Measurements from ENCODE around the gene GRID2. TPM values are rescaled to one million over a fixed set of nuclear protein-coding genes. Genes with fewer than 3 reads are reported as not detected.
"Not testable (repeated sequence)": the region's sequence is repeated elsewhere in the genome, so short reads cannot be mapped to it uniquely, and the experiment has no call there.

Gene GRID2
- polyA plus RNA-seq, 2 donors: 0.02 TPM; not detected in 1

GRCh38 chr4:92447255-92447905, 143.6 kb downstream of the GRID2 start:
- H3K4me1 ChIP-seq (ENCODE audit: control insufficient read depth in 2 of 2, insufficient read depth in 2 of 2, low read length in 1 of 2): no peaks in the 10 kb centered on the region

GRCh38 chr4:92448176-92448575, 144.4 kb downstream of the GRID2 start:
- not testable (repeated sequence) for H3K36me3 ChIP-seq (ENCODE audit: control insufficient read depth in 2 of 2, insufficient read depth in 2 of 2, low read length in 1 of 2); H3K4me3 ChIP-seq (ENCODE audit: low read depth in 1 of 2, low read length in 2 of 2); H3K27me3 ChIP-seq (ENCODE audit: control insufficient read depth in 1 of 2, insufficient read depth in 2 of 2, low read length in 2 of 2); H3K9me3 ChIP-seq (ENCODE audit: control insufficient read depth in 2 of 2, insufficient read depth in 1 of 2, low read depth in 1 of 2, low read length in 1 of 2); H3K4me1 ChIP-seq (ENCODE audit: control insufficient read depth in 2 of 2, insufficient read depth in 2 of 2, low read length in 1 of 2); H3K27ac ChIP-seq (ENCODE audit: low read depth in 2 of 2, low read length in 1 of 2)
- 89 to 92% methylated on average over 5 of the region's 5 CpGs for WGBS, 2 donors

More at GRCh38 chr4:92447255-92447905, 143.6 kb downstream of the GRID2 start:
- Histone ChIP-seq H3K9me3 (ENCODE audit: control insufficient read depth in 2 of 2, insufficient read depth in 1 of 2, low read depth in 1 of 2, low read length in 1 of 2) (no peaks in the 10 kb centered on the region), H3K36me3 (ENCODE audit: control insufficient read depth in 2 of 2, insufficient read depth in 2 of 2, low read length in 1 of 2) (no peaks in the 10 kb centered on the region), H3K27ac (ENCODE audit: low read depth in 2 of 2, low read length in 1 of 2) (no peak overlapping the region), H3K27me3 (ENCODE audit: control insufficient read depth in 1 of 2, insufficient read depth in 2 of 2, low read length in 2 of 2) (no peaks in the 10 kb centered on the region), H3K4me3 (ENCODE audit: low read depth in 1 of 2, low read length in 2 of 2) (no peak overlapping the region)
- WGBS, 2 donors: 45 to 69% methylated on average over 1 of the region's 1 CpG

- no peak overlapping the region for H3K27ac ChIP-seq (ENCODE audit: low read depth in 2 of 2, low read length in 1 of 2)
- no peaks in the 10 kb centered on the region for H3K36me3 ChIP-seq (ENCODE audit: control insufficient read depth in 2 of 2, insufficient read depth in 2 of 2, low read length in 1 of 2)
- H3K4me1 ChIP-seq (ENCODE audit: control insufficient read depth in 2 of 2, insufficient read depth in 2 of 2, low read length in 1 of 2): no peaks in the 10 kb centered on the region
- no peak overlapping the region for H3K4me3 ChIP-seq (ENCODE audit: low read depth in 1 of 2, low read length in 2 of 2)
- no peaks in the 10 kb centered on the region for H3K27me3 ChIP-seq (ENCODE audit: control insufficient read depth in 1 of 2, insufficient read depth in 2 of 2, low read length in 2 of 2)
- H3K9me3 ChIP-seq (ENCODE audit: control insufficient read depth in 2 of 2, insufficient read depth in 1 of 2, low read depth in 1 of 2, low read length in 1 of 2): no peaks in the 10 kb centered on the region
These were observed 146.9 kb downstream of the GRID2 start for GRCh38 chr4:92450694-92451093.

GRCh38 chr4:92451782-92452181, 148.0 kb downstream of the GRID2 start:
- Histone ChIP-seq H3K4me1 (ENCODE audit: control insufficient read depth in 2 of 2, insufficient read depth in 2 of 2, low read length in 1 of 2) (no peaks in the 10 kb centered on the region), H3K36me3 (ENCODE audit: control insufficient read depth in 2 of 2, insufficient read depth in 2 of 2, low read length in 1 of 2) (no peaks in the 10 kb centered on the region), H3K4me3 (ENCODE audit: low read depth in 1 of 2, low read length in 2 of 2) (no peak overlapping the region), H3K27me3 (ENCODE audit: control insufficient read depth in 1 of 2, insufficient read depth in 2 of 2, low read length in 2 of 2) (no peaks in the 10 kb centered on the region), H3K9me3 (ENCODE audit: control insufficient read depth in 2 of 2, insufficient read depth in 1 of 2, low read depth in 1 of 2, low read length in 1 of 2) (no peaks in the 10 kb centered on the region), H3K27ac (ENCODE audit: low read depth in 2 of 2, low read length in 1 of 2) (no peak overlapping the region)

GRCh38 chr4:92452383-92452782, 148.6 kb downstream of the GRID2 start:
- not testable (repeated sequence) for H3K36me3 ChIP-seq (ENCODE audit: control insufficient read depth in 2 of 2, insufficient read depth in 2 of 2, low read length in 1 of 2); H3K9me3 ChIP-seq (ENCODE audit: control insufficient read depth in 2 of 2, insufficient read depth in 1 of 2, low read depth in 1 of 2, low read length in 1 of 2); H3K27me3 ChIP-seq (ENCODE audit: control insufficient read depth in 1 of 2, insufficient read depth in 2 of 2, low read length in 2 of 2); H3K4me3 ChIP-seq (ENCODE audit: low read depth in 1 of 2, low read length in 2 of 2); H3K27ac ChIP-seq (ENCODE audit: low read depth in 2 of 2, low read length in 1 of 2); H3K4me1 ChIP-seq (ENCODE audit: control insufficient read depth in 2 of 2, insufficient read depth in 2 of 2, low read length in 1 of 2)
- 87 to 90% methylated on average over 2 of the region's 2 CpGs for WGBS, 2 donors

GRCh38 chr4:92455329-92455839, 151.6 kb downstream of the GRID2 start:
- no peaks in the 10 kb centered on the region for H3K9me3 ChIP-seq (ENCODE audit: control insufficient read depth in 2 of 2, insufficient read depth in 1 of 2, low read depth in 1 of 2, low read length in 1 of 2)
- no peak overlapping the region for H3K4me3 ChIP-seq (ENCODE audit: low read depth in 1 of 2, low read length in 2 of 2)
- no peaks in the 10 kb centered on the region for H3K27me3 ChIP-seq (ENCODE audit: control insufficient read depth in 1 of 2, insufficient read depth in 2 of 2, low read length in 2 of 2)
- no peak overlapping the region for H3K27ac ChIP-seq (ENCODE audit: low read depth in 2 of 2, low read length in 1 of 2)
- no peaks in the 10 kb centered on the region for H3K36me3 ChIP-seq (ENCODE audit: control insufficient read depth in 2 of 2, insufficient read depth in 2 of 2, low read length in 1 of 2)
- 84 to 86% methylated on average over 7 of the region's 7 CpGs for WGBS, 2 donors
- H3K4me1 ChIP-seq (ENCODE audit: control insufficient read depth in 2 of 2, insufficient read depth in 2 of 2, low read length in 1 of 2): no peaks in the 10 kb centered on the region

GRCh38 chr4:92455951-92456350, 152.2 kb downstream of the GRID2 start:
- no peaks in the 10 kb centered on the region for H3K36me3 ChIP-seq (ENCODE audit: control insufficient read depth in 2 of 2, insufficient read depth in 2 of 2, low read length in 1 of 2)
- no peaks in the 10 kb centered on the region for H3K9me3 ChIP-seq (ENCODE audit: control insufficient read depth in 2 of 2, insufficient read depth in 1 of 2, low read depth in 1 of 2, low read length in 1 of 2)
- WGBS, 2 donors: 66 to 75% methylated on average over 2 of the region's 2 CpGs
- H3K4me1 ChIP-seq (ENCODE audit: control insufficient read depth in 2 of 2, insufficient read depth in 2 of 2, low read length in 1 of 2): no peaks in the 10 kb centered on the region
- no peak overlapping the region for H3K4me3 ChIP-seq (ENCODE audit: low read depth in 1 of 2, low read length in 2 of 2)
- H3K27ac ChIP-seq (ENCODE audit: low read depth in 2 of 2, low read length in 1 of 2): no peak overlapping the region
- no peaks in the 10 kb centered on the region for H3K27me3 ChIP-seq (ENCODE audit: control insufficient read depth in 1 of 2, insufficient read depth in 2 of 2, low read length in 2 of 2)

- no peak overlapping the region for H3K27ac ChIP-seq (ENCODE audit: low read depth in 2 of 2, low read length in 1 of 2)
- H3K36me3 ChIP-seq (ENCODE audit: control insufficient read depth in 2 of 2, insufficient read depth in 2 of 2, low read length in 1 of 2): no peaks in the 10 kb centered on the region
- no peaks in the 10 kb centered on the region for H3K9me3 ChIP-seq (ENCODE audit: control insufficient read depth in 2 of 2, insufficient read depth in 1 of 2, low read depth in 1 of 2, low read length in 1 of 2)
- no peaks in the 10 kb centered on the region for H3K27me3 ChIP-seq (ENCODE audit: control insufficient read depth in 1 of 2, insufficient read depth in 2 of 2, low read length in 2 of 2)
- WGBS, 2 donors: 68 to 72% methylated on average over 1 of the region's 1 CpG
- H3K4me1 ChIP-seq (ENCODE audit: control insufficient read depth in 2 of 2, insufficient read depth in 2 of 2, low read length in 1 of 2): no peaks in the 10 kb centered on the region
- H3K4me3 ChIP-seq (ENCODE audit: low read depth in 1 of 2, low read length in 2 of 2): no peak overlapping the region
These were observed 158.0 kb downstream of the GRID2 start for GRCh38 chr4:92461732-92462131.

GRCh38 chr4:92477298-92477697, 173.5 kb downstream of the GRID2 start:
- Histone ChIP-seq H3K4me3 (ENCODE audit: low read depth in 1 of 2, low read length in 2 of 2) (no peak overlapping the region), H3K9me3 (ENCODE audit: control insufficient read depth in 2 of 2, insufficient read depth in 1 of 2, low read depth in 1 of 2, low read length in 1 of 2) (no peaks in the 10 kb centered on the region), H3K4me1 (ENCODE audit: control insufficient read depth in 2 of 2, insufficient read depth in 2 of 2, low read length in 1 of 2) (no peaks in the 10 kb centered on the region), H3K27me3 (ENCODE audit: control insufficient read depth in 1 of 2, insufficient read depth in 2 of 2, low read length in 2 of 2) (no peaks in the 10 kb centered on the region), H3K36me3 (ENCODE audit: control insufficient read depth in 2 of 2, insufficient read depth in 2 of 2, low read length in 1 of 2) (no peaks in the 10 kb centered on the region), H3K27ac (ENCODE audit: low read depth in 2 of 2, low read length in 1 of 2) (no peak overlapping the region)
- 41 to 48% methylated on average over 1 of the region's 1 CpG for WGBS, 2 donors

GRCh38 chr4:92483341-92483740, 179.6 kb downstream of the GRID2 start:
- H3K36me3 ChIP-seq (ENCODE audit: control insufficient read depth in 2 of 2, insufficient read depth in 2 of 2, low read length in 1 of 2): no peaks in the 10 kb centered on the region
- H3K4me3 ChIP-seq (ENCODE audit: low read depth in 1 of 2, low read length in 2 of 2): no peak overlapping the region
- WGBS, 2 donors: 64 to 80% methylated on average over 3 of the region's 3 CpGs
- H3K27me3 ChIP-seq (ENCODE audit: control insufficient read depth in 1 of 2, insufficient read depth in 2 of 2, low read length in 2 of 2): no peaks in the 10 kb centered on the region
- no peaks in the 10 kb centered on the region for H3K4me1 ChIP-seq (ENCODE audit: control insufficient read depth in 2 of 2, insufficient read depth in 2 of 2, low read length in 1 of 2)
- no peak overlapping the region for H3K27ac ChIP-seq (ENCODE audit: low read depth in 2 of 2, low read length in 1 of 2)
- H3K9me3 ChIP-seq (ENCODE audit: control insufficient read depth in 2 of 2, insufficient read depth in 1 of 2, low read depth in 1 of 2, low read length in 1 of 2): no peaks in the 10 kb centered on the region
